ENCODE results near the gene MALL. TPM values are rescaled to one million over a fixed set of nuclear protein-coding genes. Genes with fewer than 3 reads are reported as not detected.
"Not testable (repeated sequence)": the region's sequence is repeated elsewhere in the genome, so short reads cannot be mapped to it uniquely, and the experiment has no call there.

Gene MALL
- polyA plus RNA-seq, 4 donors, result 123 to 199 (median 172) TPM

- Histone ChIP-seq H3K27me3 (ENCODE audit: control insufficient read depth in 3 of 3, insufficient read depth in 3 of 3, low read length in 3 of 3) (no peaks in the 10 kb centered on the region), H3K9me3 (ENCODE audit: control insufficient read depth in 2 of 2, insufficient read depth in 1 of 2, low read depth in 1 of 2, low read length in 1 of 2) (no peaks in the 10 kb centered on the region), H3K4me1 (ENCODE audit: control insufficient read depth in 3 of 3, insufficient read depth in 2 of 3, low read depth in 1 of 3, low read length in 2 of 3) (peaks cover 3 to 35% (median 6%) of the 10 kb centered on the region in 3 donors), H3K4me3 (ENCODE audit: low read depth in 1 of 3, low read length in 3 of 3) (no peak overlapping the region), H3K36me3 (ENCODE audit: control insufficient read depth in 3 of 3, insufficient read depth in 2 of 3, low read depth in 1 of 3, low read length in 3 of 3) (peaks cover 0 to 65% (median 3%) of the 10 kb centered on the region in 3 donors), H3K27ac (ENCODE audit: low read depth in 1 of 3, low read length in 2 of 3) (no peak overlapping the region)
- FAIRE-seq, result no peak
- DNase-seq, result no peak
- 80 to 88% (median 83%) methylated on average over 6 of the region's 6 CpGs for WGBS, 3 donors
Observed at GRCh38 chr2:110099038-110099425, 16.6 kb downstream of the MALL start.

- peak in 1 of 2 donors; percentile 24 for DNase-seq
Observed at GRCh38 chr2:110097506-110098220, 18.0 kb downstream of the MALL start.

GRCh38 chr2:110095994-110096633 is 19.5 kb downstream of the MALL start:
- Histone ChIP-seq H3K9me3 (ENCODE audit: control insufficient read depth in 2 of 2, insufficient read depth in 1 of 2, low read depth in 1 of 2, low read length in 1 of 2) (no peaks in the 10 kb centered on the region), H3K27ac (ENCODE audit: low read depth in 1 of 3, low read length in 2 of 3) (peak overlapping the region in 1 of 3 donors; percentile 6), H3K4me3 (ENCODE audit: low read depth in 1 of 3, low read length in 3 of 3) (no peak overlapping the region), H3K27me3 (ENCODE audit: control insufficient read depth in 3 of 3, insufficient read depth in 3 of 3, low read length in 3 of 3) (no peaks in the 10 kb centered on the region), H3K4me1 (ENCODE audit: control insufficient read depth in 3 of 3, insufficient read depth in 2 of 3, low read depth in 1 of 3, low read length in 2 of 3) (peaks cover 0 to 6% (median 3%) of the 10 kb centered on the region in 3 donors), H3K36me3 (ENCODE audit: control insufficient read depth in 3 of 3, insufficient read depth in 2 of 3, low read depth in 1 of 3, low read length in 3 of 3) (peaks cover 0 to 41% (median 3%) of the 10 kb centered on the region in 3 donors)
- WGBS, 3 donors, result 91 to 98% (median 92%) methylated on average over 8 of the region's 8 CpGs
- DNase-seq, result no peak
- FAIRE-seq, result no peak

More at GRCh38 chr2:110097506-110098220, 18.0 kb downstream of the MALL start:
- H3K36me3 ChIP-seq (ENCODE audit: control insufficient read depth in 3 of 3, insufficient read depth in 2 of 3, low read depth in 1 of 3, low read length in 3 of 3), result peaks cover 0 to 54% (median 3%) of the 10 kb centered on the region in 3 donors
- 84 to 88% (median 86%) methylated on average over 14 of the region's 14 CpGs for WGBS, 3 donors
- H3K27ac ChIP-seq (ENCODE audit: low read depth in 1 of 3, low read length in 2 of 3), result no peak overlapping the region
- H3K27me3 ChIP-seq (ENCODE audit: control insufficient read depth in 3 of 3, insufficient read depth in 3 of 3, low read length in 3 of 3), result no peaks in the 10 kb centered on the region
- no peak overlapping the region for H3K4me3 ChIP-seq (ENCODE audit: low read depth in 1 of 3, low read length in 3 of 3)
- peaks cover 3 to 22% (median 6%) of the 10 kb centered on the region in 3 donors for H3K4me1 ChIP-seq (ENCODE audit: control insufficient read depth in 3 of 3, insufficient read depth in 2 of 3, low read depth in 1 of 3, low read length in 2 of 3)
- FAIRE-seq, result no peak
- H3K9me3 ChIP-seq (ENCODE audit: control insufficient read depth in 2 of 2, insufficient read depth in 1 of 2, low read depth in 1 of 2, low read length in 1 of 2), result no peaks in the 10 kb centered on the region

GRCh38 chr2:110094884-110095534 is 20.6 kb downstream of the MALL start:
- 57 to 76% (median 68%) methylated on average over 5 of the region's 6 CpGs for WGBS, 3 donors
- not testable (repeated sequence) for H3K4me1 ChIP-seq (ENCODE audit: control insufficient read depth in 3 of 3, insufficient read depth in 2 of 3, low read depth in 1 of 3, low read length in 2 of 3); DNase-seq; H3K27ac ChIP-seq (ENCODE audit: low read depth in 1 of 3, low read length in 2 of 3); FAIRE-seq; H3K4me3 ChIP-seq (ENCODE audit: low read depth in 1 of 3, low read length in 3 of 3); H3K9me3 ChIP-seq (ENCODE audit: control insufficient read depth in 2 of 2, insufficient read depth in 1 of 2, low read depth in 1 of 2, low read length in 1 of 2); H3K27me3 ChIP-seq (ENCODE audit: control insufficient read depth in 3 of 3, insufficient read depth in 3 of 3, low read length in 3 of 3)
- H3K36me3 ChIP-seq (ENCODE audit: control insufficient read depth in 3 of 3, insufficient read depth in 2 of 3, low read depth in 1 of 3, low read length in 3 of 3), result peaks cover 0 to 31% (median 3%) of the 10 kb centered on the region in 3 donors

GRCh38 chr2:110093924-110094323 is 21.7 kb downstream of the MALL start:
- not testable (repeated sequence) for DNase-seq; H3K4me1 ChIP-seq (ENCODE audit: control insufficient read depth in 3 of 3, insufficient read depth in 2 of 3, low read depth in 1 of 3, low read length in 2 of 3); H3K27ac ChIP-seq (ENCODE audit: low read depth in 1 of 3, low read length in 2 of 3); H3K4me3 ChIP-seq (ENCODE audit: low read depth in 1 of 3, low read length in 3 of 3); H3K27me3 ChIP-seq (ENCODE audit: control insufficient read depth in 3 of 3, insufficient read depth in 3 of 3, low read length in 3 of 3); FAIRE-seq; H3K9me3 ChIP-seq (ENCODE audit: control insufficient read depth in 2 of 2, insufficient read depth in 1 of 2, low read depth in 1 of 2, low read length in 1 of 2)
- H3K36me3 ChIP-seq (ENCODE audit: control insufficient read depth in 3 of 3, insufficient read depth in 2 of 3, low read depth in 1 of 3, low read length in 3 of 3), result peaks cover 0 to 23% (median 3%) of the 10 kb centered on the region in 3 donors
- no CpG with 5 or more reads among the region's 6 CpGs for WGBS, 3 donors

- H3K36me3 ChIP-seq (ENCODE audit: control insufficient read depth in 3 of 3, insufficient read depth in 2 of 3, low read depth in 1 of 3, low read length in 3 of 3); H3K4me1 ChIP-seq (ENCODE audit: control insufficient read depth in 3 of 3, insufficient read depth in 2 of 3, low read depth in 1 of 3, low read length in 2 of 3); DNase-seq; H3K27me3 ChIP-seq (ENCODE audit: control insufficient read depth in 3 of 3, insufficient read depth in 3 of 3, low read length in 3 of 3); H3K4me3 ChIP-seq (ENCODE audit: low read depth in 1 of 3, low read length in 3 of 3); FAIRE-seq; H3K9me3 ChIP-seq (ENCODE audit: control insufficient read depth in 2 of 2, insufficient read depth in 1 of 2, low read depth in 1 of 2, low read length in 1 of 2); H3K27ac ChIP-seq (ENCODE audit: low read depth in 1 of 3, low read length in 2 of 3): not testable (repeated sequence)
- WGBS, 3 donors, result 47 to 67% (median 50%) methylated on average over 2 of the region's 4 CpGs
Observed at GRCh38 chr2:110090164-110090563, 25.5 kb downstream of the MALL start.

- WGBS, 3 donors, result no CpG with 5 or more reads among the region's 2 CpGs
Observed at GRCh38 chr2:110083757-110084156, 31.9 kb downstream of the MALL start.

GRCh38 chr2:110083162-110083561 is 32.5 kb downstream of the MALL start:
- not testable (repeated sequence) for FAIRE-seq; H3K27me3 ChIP-seq (ENCODE audit: control insufficient read depth in 3 of 3, insufficient read depth in 3 of 3, low read length in 3 of 3); H3K4me3 ChIP-seq (ENCODE audit: low read depth in 1 of 3, low read length in 3 of 3); DNase-seq; H3K27ac ChIP-seq (ENCODE audit: low read depth in 1 of 3, low read length in 2 of 3); H3K4me1 ChIP-seq (ENCODE audit: control insufficient read depth in 3 of 3, insufficient read depth in 2 of 3, low read depth in 1 of 3, low read length in 2 of 3); H3K9me3 ChIP-seq (ENCODE audit: control insufficient read depth in 2 of 2, insufficient read depth in 1 of 2, low read depth in 1 of 2, low read length in 1 of 2); H3K36me3 ChIP-seq (ENCODE audit: control insufficient read depth in 3 of 3, insufficient read depth in 2 of 3, low read depth in 1 of 3, low read length in 3 of 3)
- no CpG with 5 or more reads among the region's 8 CpGs for WGBS, 3 donors

More at GRCh38 chr2:110083757-110084156, 31.9 kb downstream of the MALL start:
- not testable (repeated sequence) for DNase-seq; H3K9me3 ChIP-seq (ENCODE audit: control insufficient read depth in 2 of 2, insufficient read depth in 1 of 2, low read depth in 1 of 2, low read length in 1 of 2); H3K4me1 ChIP-seq (ENCODE audit: control insufficient read depth in 3 of 3, insufficient read depth in 2 of 3, low read depth in 1 of 3, low read length in 2 of 3); H3K36me3 ChIP-seq (ENCODE audit: control insufficient read depth in 3 of 3, insufficient read depth in 2 of 3, low read depth in 1 of 3, low read length in 3 of 3); H3K27me3 ChIP-seq (ENCODE audit: control insufficient read depth in 3 of 3, insufficient read depth in 3 of 3, low read length in 3 of 3); H3K27ac ChIP-seq (ENCODE audit: low read depth in 1 of 3, low read length in 2 of 3); FAIRE-seq; H3K4me3 ChIP-seq (ENCODE audit: low read depth in 1 of 3, low read length in 3 of 3)

Data from small intestine (tissue), 7 donors.